Endothelial cell of umbilical vein (primary cell): ENCODE data around the gene DLST. TPM values are rescaled to one million over a fixed set of nuclear protein-coding genes. Genes with fewer than 3 reads are reported as not detected.

Experiments
- BruUV-seq: library from RNA; stranded (reverse); fragments of 400-500 nt; replicated peaks from 2 replicates; lab custom pipeline; 2021; lab: Mats Ljungman, UMichigan
- CTCF ChIA-PET: fragments of 300-600, 350-600 bp; sonication (Branson Sonifier 250); formaldehyde crosslinking; loops from one replicate; lab custom pipeline; 2021; ENCODE audit warnings: antibody characterized with exemption, inconsistent platforms; lab: Charles Lee
- POLR2A ChIA-PET: fragments of 300-600, 350-600 bp; sonication (Branson Sonifier 250); formaldehyde crosslinking; loops from one replicate; lab custom pipeline; 2021; ENCODE audit warnings: antibody characterized with exemption, inconsistent platforms; lab: Charles Lee
- DNase-seq: peaks from one replicate; pipeline ENCODE4 v3.0.0-alpha.2; 2011; ENCODE audit warnings: low read depth, low spot score
- FAIRE-seq: peaks from 2 replicates; lab custom pipeline; 2011; peaks lifted over from hg19 to GRCh38; lab: Jason Lieb, UNC
- H2AFZ ChIP-seq: 2 replicates; pipeline ENCODE4 v1.6.0; 2012; ENCODE audit warnings: low read depth, low read length, control low read depth, inconsistent platforms
- H3K27ac ChIP-seq: 2 replicates; pipeline ENCODE4 v1.5.1; 2011; ENCODE audit warnings: low read depth, mild to moderate bottlenecking, control low read depth, low read length, moderate library complexity; ENCODE audit not compliant: insufficient read depth
- H3K27me3 ChIP-seq, 2 experiments: 2 replicates each; pipeline versions ENCODE4 v1.6.0 to v1.6.1; 2011; ENCODE audit warnings: low read length in 2 of 2, mixed read lengths in 1 of 2; ENCODE audit not compliant: control insufficient read depth in 2 of 2, insufficient read depth in 2 of 2
- H3K36me3 ChIP-seq, 2 experiments: 2 replicates in 1 of 2; 3 replicates in 1 of 2; pipeline ENCODE4 v1.5.1; 2011; ENCODE audit warnings: low read length in 2 of 2, mild to moderate bottlenecking in 1 of 2, moderate library complexity in 1 of 2; ENCODE audit not compliant: control insufficient read depth in 2 of 2, insufficient read depth in 2 of 2; ENCODE audit errors: extremely low read depth in 1 of 2
- H3K4me1 ChIP-seq: 3 replicates; pipeline ENCODE4 v1.5.1; 2011; ENCODE audit warnings: mild to moderate bottlenecking, low read length; ENCODE audit not compliant: control insufficient read depth, insufficient read depth; ENCODE audit errors: extremely low read depth
- H3K4me2 ChIP-seq: 2 replicates; pipeline ENCODE4 v1.6.1; 2011; ENCODE audit warnings: low read length, control low read depth, mixed read lengths; ENCODE audit not compliant: insufficient read depth
- H3K4me3 ChIP-seq, 3 experiments: fragments of 200-600 bp in 1 of 3; sonication (generic), shearing (Covaris generic) in 1 of 3; replicated peaks in 1 of 3; 2 replicates each; pipeline ENCODE4 v1.5.1; 2011 to 2016; ENCODE audit warnings: control low read depth in 3 of 3, low read length in 3 of 3, mild to moderate bottlenecking in 2 of 3, inconsistent platforms in 1 of 3, low read depth in 1 of 3, moderate library complexity in 1 of 3; ENCODE audit not compliant: insufficient read depth in 1 of 3
- H3K79me2 ChIP-seq: 2 replicates; pipeline ENCODE4 v1.6.0; 2012; ENCODE audit warnings: low read length, inconsistent platforms; ENCODE audit not compliant: control insufficient read depth, insufficient read depth
- H3K9ac ChIP-seq: replicated peaks from 2 replicates; pipeline ENCODE3; 2011; ENCODE audit warnings: low read length, control low read depth; ENCODE audit not compliant: insufficient read depth; ENCODE audit errors: extremely low read depth
- H3K9me1 ChIP-seq: replicated peaks from 3 replicates; pipeline ENCODE4 v1.6.0; 2011; ENCODE audit warnings: mild to moderate bottlenecking, low read length; ENCODE audit not compliant: control insufficient read depth, insufficient read depth; ENCODE audit errors: extremely low read depth
- H3K9me3 ChIP-seq: replicated peaks from 2 replicates; pipeline ENCODE4 v1.5.1; 2012; ENCODE audit warnings: low read length, inconsistent platforms; ENCODE audit not compliant: control insufficient read depth, insufficient read depth
- H4K20me1 ChIP-seq: replicated peaks from 2 replicates; pipeline ENCODE3; 2011; ENCODE audit warnings: mild to moderate bottlenecking, low read length; ENCODE audit not compliant: control insufficient read depth, insufficient read depth; ENCODE audit errors: extremely low read depth
- CTCF ChIP-seq, 2 donors: IDR thresholded peaks; 1 replicate in 1 of 2; 2 replicates in 1 of 2; pipeline ENCODE4 v1.5.1; 2011; ENCODE audit warnings: low read length in 2 of 2, mild to moderate bottlenecking in 2 of 2, moderate library complexity in 2 of 2, control low read depth in 1 of 2, inconsistent platforms in 1 of 2, low read depth in 1 of 2; ENCODE audit not compliant: insufficient read depth in 1 of 2; ENCODE audit errors: extremely low read depth in 1 of 2
- EZH2 ChIP-seq: IDR thresholded peaks from 2 replicates; pipeline ENCODE4 v1.6.1; 2012; ENCODE audit warnings: borderline replicate concordance, low read depth, mild to moderate bottlenecking, moderate library complexity, low read length, inconsistent platforms; ENCODE audit not compliant: severe bottlenecking
- FOS ChIP-seq: IDR thresholded peaks from 2 replicates; pipeline ENCODE4 v1.6.1; 2011; ENCODE audit warnings: mild to moderate bottlenecking, low read length, moderate library complexity, borderline replicate concordance; ENCODE audit not compliant: insufficient read depth
- GATA2 ChIP-seq: IDR thresholded peaks from 2 replicates; pipeline ENCODE4 v1.7.0; 2011; ENCODE audit warnings: low read depth, mild to moderate bottlenecking, moderate library complexity, mixed read lengths, low read length; ENCODE audit not compliant: insufficient read length, insufficient read depth
- JUN ChIP-seq: IDR thresholded peaks from 2 replicates; pipeline ENCODE4 v1.6.1; 2011; ENCODE audit warnings: borderline replicate concordance, low read depth; ENCODE audit not compliant: insufficient read length, insufficient read depth
- MAX ChIP-seq: IDR thresholded peaks from 2 replicates; pipeline ENCODE4 v1.6.1; 2011; ENCODE audit not compliant: insufficient read depth, insufficient read length
- MYC ChIP-seq: IDR thresholded peaks from one replicate; pipeline ENCODE4 v1.6.1; 2011; ENCODE audit warnings: mild to moderate bottlenecking, low read depth, low read length
- POLR2A ChIP-seq: IDR thresholded peaks from 2 replicates; pipeline ENCODE4 v1.6.1; 2012; ENCODE audit warnings: low read depth, mild to moderate bottlenecking, control low read depth, low read length
- POLR2AphosphoS5 ChIP-seq: IDR thresholded peaks from 2 replicates; pipeline ENCODE4 v1.6.1; 2012; ENCODE audit warnings: low read depth, mild to moderate bottlenecking, control low read depth, low read length, moderate library complexity; ENCODE audit not compliant: insufficient read depth
- dilution Hi-C: fragments of 300-500 bp; cut with MboI; formaldehyde crosslinking; loops from one replicate; pipeline ENCODE4 v1.15.0; 2019; ENCODE audit warnings: low sequenced_read_pairs; ENCODE audit not compliant: extremely low pct_ligation_motif_present
- intact Hi-C: fragments of 100-400 bp; cut with micrococcal nuclease; formaldehyde crosslinking; loops from one replicate; pipeline ENCODE4 v1.10.0; 2022
- polyA plus RNA-seq, 4 experiments: library from polyadenylated mRNA; depleted of rRNA in 3 of 4; stranded (reverse) in 3 of 4; unstranded in 1 of 4; fragments of >200 nt; gene quantifications; 2 replicates each; pipeline versions ENCODE4 v1.2.1 to v1.2.3, GENCODE V29; 2011 to 2012; ENCODE audit warnings: missing spikeins in 1 of 4
- total RNA-seq: library from RNA; stranded (reverse); gene quantifications from 2 replicates; pipeline ENCODE4 v1.2.3, GENCODE V29; 2021

Gene DLST
- total and polyA plus RNA-seq, 2 donors (not counting 3 experiments of a cell fraction or from before 2014, with no cell fraction given) = 98.4 to 110 TPM

- FAIRE-seq (no peak), DNase-seq (no peak)
- Histone ChIP-seq H2AFZ (no peak overlapping the region), H3K4me2 (no peak overlapping the region), H3K79me2 (no peaks in the 10 kb centered on the region), H3K27me3 (no peaks in the 10 kb centered on the region), H3K9me3 (no peaks in the 10 kb centered on the region), H4K20me1 (no peaks in the 10 kb centered on the region), H3K9ac (no peak overlapping the region), H3K4me1 (peaks cover 5% of the 10 kb centered on the region), H3K36me3 (peaks cover 12 to 24% of the 10 kb centered on the region in 2 experiments), H3K4me3 (no peak overlapping the region), H3K27ac (no peak overlapping the region), H3K9me1 (no peaks in the 10 kb centered on the region)
- ChIA-PET CTCF (interaction anchor here (0.9 to 7.0 kb wide), 18 partner anchors 8 to 295 kb away, joined by 3 to 468 read pairs (median 10); partner anchors contain the start of genes DLST, LTBP2 and RPS6KL1), POLR2A (interaction anchor here (1.5 kb wide), 1 partner anchor 44 kb away, joined by 6 read pairs; no protein-coding TSS in a partner anchor)
- no TSS peak for BruUV-seq
- dilution Hi-C loops (no loop called here), intact Hi-C loops (loop anchor here (1.0 to 5.0 kb wide), 3 partner anchors 24 to 298 kb away; partner anchors contain the start of gene DLST)
- peak; percentile 12 for TF ChIP-seq POLR2A
- TF ChIP-seq MYC = no peak
Observed at GRCh38 chr14:74904635-74905503, 23.2 kb downstream of the DLST start.

- Histone ChIP-seq H3K4me3 (no peak overlapping the region), H3K9me1 (no peaks in the 10 kb centered on the region), H3K4me1 (peaks cover 5% of the 10 kb centered on the region), H4K20me1 (no peaks in the 10 kb centered on the region), H3K27ac (no peak overlapping the region), H3K9me3 (no peaks in the 10 kb centered on the region), H3K79me2 (no peaks in the 10 kb centered on the region), H3K9ac (no peak overlapping the region), H3K4me2 (no peak overlapping the region), H3K27me3 (no peaks in the 10 kb centered on the region), H2AFZ (no peak overlapping the region), H3K36me3 (peaks cover 5 to 20% of the 10 kb centered on the region in 2 experiments)
- ChIA-PET POLR2A (interaction anchor here (0.6 to 1.5 kb wide), 2 partner anchors 27 to 45 kb away, joined by 6 read pairs; no protein-coding TSS in a partner anchor), CTCF (interaction anchor here (0.5 to 7.0 kb wide), 47 partner anchors 8 to 582 kb away, joined by 3 to 468 read pairs (median 4); partner anchors contain the start of genes ACYP1, DLST, LTBP2 and RPS6KL1)
- DNase-seq (peak; percentile 52), FAIRE-seq (peak; percentile 94)
- intact Hi-C loops (loop anchor here (1.0 to 5.0 kb wide), 3 partner anchors 24 to 298 kb away; partner anchors contain the start of gene DLST), dilution Hi-C loops (no loop called here)
- TF ChIP-seq POLR2AphosphoS5 (peak; percentile 29), FOS (no peak), JUN (no peak), POLR2A (no peak), MAX (peak; percentile 91), CTCF (IDR thresholded peaks at IDR 0.05; ENCODE audit: extremely low read depth in 1 of 2, insufficient read depth in 1 of 2, low read depth in 1 of 2, low read length in 2 of 2) (peak; percentile 94 to 95), GATA2 (no peak), EZH2 (no peak), MYC (peak; percentile 70)
- no TSS peak for BruUV-seq
Observed at GRCh38 chr14:74905595-74906142, 24.0 kb downstream of the DLST start.
